Activated CD4-positive, CD25-positive, alpha-beta regulatory T cell treated with anti-CD3 and anti-CD28 coated beads, Interleukin-2, amount 50 U/mL, for 24 hours (primary cell): Measurements from ENCODE around the gene RTEL1.
A peak's percentile ranks its signal among the peaks of the same experiment; 100 is the strongest.
"Not testable (repeated sequence)": the region's sequence is repeated elsewhere in the genome, so short reads cannot be mapped to it uniquely, and the experiment has no call there.

ENCODE experiments used
- ATAC-seq, 2 donors: fragments of 150-1000 bp; cut with Tn5 transposase; one replicate each; pipeline ENCODE4 v1.10.0; 2021; ENCODE audit warnings: mild to moderate bottlenecking in 1 of 2, moderate library complexity in 1 of 2

RTEL1 gene

GRCh38 chr20:63657937-63658748 lies at the start of gene RTEL1:
Gene RTEL1 (plus strand): TSS chr20:63658312. CDS start chr20:63659403, 1,091 bp downstream.
- peak; percentile 90 to 91 for ATAC-seq

- no peak for ATAC-seq
Measured at GRCh38 chr20:63610581-63611435, 47.3 kb upstream of the RTEL1 start.

GRCh38 chr20:63611646-63612045 lies 46.5 kb upstream of the RTEL1 start:
- no peak for ATAC-seq

- no peak for ATAC-seq
Measured at GRCh38 chr20:63612276-63612931, 45.7 kb upstream of the RTEL1 start.

GRCh38 chr20:63613863-63614594 lies 44.1 kb upstream of the RTEL1 start:
- not testable (repeated sequence) for ATAC-seq

GRCh38 chr20:63617092-63617875 lies 40.8 kb upstream of the RTEL1 start:
- ATAC-seq: no peak

GRCh38 chr20:63617876-63618265 lies 40.2 kb upstream of the RTEL1 start:
- ATAC-seq: no peak

- ATAC-seq: no peak
Measured at GRCh38 chr20:63618291-63618980, 39.7 kb upstream of the RTEL1 start.

GRCh38 chr20:63619086-63619485 lies 39.0 kb upstream of the RTEL1 start:
- no peak for ATAC-seq

- no peak for ATAC-seq
Measured at GRCh38 chr20:63619505-63619904, 38.6 kb upstream of the RTEL1 start.

GRCh38 chr20:63620991-63621390 lies 37.1 kb upstream of the RTEL1 start:
- ATAC-seq: no peak

GRCh38 chr20:63622096-63622495 lies 36.0 kb upstream of the RTEL1 start:
- no peak for ATAC-seq

GRCh38 chr20:63622732-63623131 lies 35.4 kb upstream of the RTEL1 start:
- no peak for ATAC-seq

GRCh38 chr20:63624486-63624885 lies 33.6 kb upstream of the RTEL1 start:
- no peak for ATAC-seq

GRCh38 chr20:63625771-63626423 lies 32.2 kb upstream of the RTEL1 start:
- ATAC-seq: peak in 1 of 2 donors; percentile 11

- ATAC-seq: peak; percentile 53 to 57
Measured at GRCh38 chr20:63626424-63627128, 31.5 kb upstream of the RTEL1 start, which contains the start of gene GMEB2. Gene GMEB2 (minus strand): TSS chr20:63627101. CDS start chr20:63619397, 7,704 bp downstream.

GRCh38 chr20:63627129-63627750 lies 30.9 kb upstream of the RTEL1 start:
- peak; percentile 73 to 75 for ATAC-seq

- ATAC-seq: peak; percentile 2 to 3
Measured at GRCh38 chr20:63627751-63628245, 30.3 kb upstream of the RTEL1 start.
